ENCODE data around the gene CCNG2. TPM values are rescaled to one million over a fixed set of nuclear protein-coding genes. Genes with fewer than 3 reads are reported as not detected.

The CCNG2 gene
- total RNA-seq, 1 experiment from 2014 or later, result 34.1 TPM

GRCh38 chr4:77201343-77201742, 44.3 kb downstream of the CCNG2 start:
- no peaks in the 10 kb centered on the region for H3K36me3 ChIP-seq (ENCODE audit: control insufficient read depth in 1 of 2, insufficient read depth in 2 of 2, low read length in 2 of 2)
- H3K4me3 ChIP-seq (replicated peaks in 1 of 2; ENCODE audit: low read depth in 1 of 2, low read length in 2 of 2), result no peak overlapping the region
- no peak overlapping the region for H3K27ac ChIP-seq (ENCODE audit: low read depth, low read length)
- no peaks in the 10 kb centered on the region for H3K27me3 ChIP-seq (ENCODE audit: insufficient read depth, low read length)
- BruUV-seq (replicated peaks), result no TSS peak
- H2AFZ ChIP-seq (ENCODE audit: low read depth, low read length, poor library complexity, severe bottlenecking), result no peak overlapping the region
- no peak overlapping the region for H3K4me2 ChIP-seq (ENCODE audit: low read length)
- RAD21 ChIA-PET (ENCODE audit: low non-redundant PET in 1 of 2, low total read pairs in 2 of 2, uncharacterized antibody in 2 of 2, unreplicated experiment in 2 of 2), result interaction anchor here in 1 of 2 experiments (1.3 kb wide), 1 partner anchor 106 kb away, joined by 3 read pairs; no protein-coding TSS in a partner anchor
- no peaks in the 10 kb centered on the region for H3K9me2 ChIP-seq (ENCODE audit: insufficient read depth)
- no peak for DNase-seq (ENCODE audit: low read depth, low spot score)
- TF ChIP-seq ELF1 (IDR thresholded peaks at IDR 0.05; ENCODE audit: borderline replicate concordance, low read depth) (no peak), EZH2 (IDR thresholded peaks at IDR 0.05) (no peak)
- H3K79me2 ChIP-seq (ENCODE audit: insufficient read depth, low read length), result no peaks in the 10 kb centered on the region
- CTCF ChIA-PET, result no interaction called here
- intact Hi-C loops (cut with micrococcal nuclease), result loop anchor here (5.0 to 10.0 kb wide), 2 partner anchors 447 to 769 kb away; no protein-coding TSS in a partner anchor
- H3K9me3 ChIP-seq (ENCODE audit: control insufficient read depth in 1 of 2, insufficient read depth in 1 of 2, low read depth in 1 of 2, low read length in 2 of 2), result no peaks in the 10 kb centered on the region
- no peak overlapping the region for H3K9ac ChIP-seq (ENCODE audit: low read length)
- POLR2A ChIA-PET, result no interaction called here
- no peak for ATAC-seq
- H3K4me1 ChIP-seq (ENCODE audit: control insufficient read depth in 1 of 2, insufficient read depth in 2 of 2, low read length in 2 of 2), result peaks cover 0 to 12% of the 10 kb centered on the region in 2 experiments; a peak in 1 of 4 replicates
- no peaks in the 10 kb centered on the region for H4K20me1 ChIP-seq (ENCODE audit: insufficient read depth)

- no peaks in the 10 kb centered on the region for H3K9me2 ChIP-seq (ENCODE audit: insufficient read depth)
- ChIA-PET POLR2A (no interaction called here), RAD21 (ENCODE audit: low non-redundant PET in 1 of 2, low total read pairs in 2 of 2, uncharacterized antibody in 2 of 2, unreplicated experiment in 2 of 2) (interaction anchor here in 1 of 2 experiments (1.3 kb wide), 1 partner anchor 107 kb away, joined by 3 read pairs; no protein-coding TSS in a partner anchor), CTCF (interaction anchor here (2.7 kb wide), 1 partner anchor 107 kb away, joined by 38 read pairs; no protein-coding TSS in a partner anchor)
- H3K27ac ChIP-seq (ENCODE audit: low read depth, low read length), result no peak overlapping the region
- DNase-seq (ENCODE audit: low read depth, low spot score) (no peak), ATAC-seq (no peak)
- no TSS peak for BruUV-seq (replicated peaks)
- no peaks in the 10 kb centered on the region for H3K36me3 ChIP-seq (ENCODE audit: control insufficient read depth in 1 of 2, insufficient read depth in 2 of 2, low read length in 2 of 2)
- no peak overlapping the region for H3K4me2 ChIP-seq (ENCODE audit: low read length)
- intact Hi-C loops (cut with micrococcal nuclease), result loop anchor here (2.0 to 10.0 kb wide), 3 partner anchors 107 to 770 kb away; no protein-coding TSS in a partner anchor
- no peaks in the 10 kb centered on the region for H3K9me3 ChIP-seq (ENCODE audit: control insufficient read depth in 1 of 2, insufficient read depth in 1 of 2, low read depth in 1 of 2, low read length in 2 of 2)
- no peak overlapping the region for H2AFZ ChIP-seq (ENCODE audit: low read depth, low read length, poor library complexity, severe bottlenecking)
- H4K20me1 ChIP-seq (ENCODE audit: insufficient read depth), result no peaks in the 10 kb centered on the region
- TF ChIP-seq ELF1 (IDR thresholded peaks at IDR 0.05; ENCODE audit: borderline replicate concordance, low read depth), result no peak
- no peak for TF ChIP-seq EGR1 (IDR thresholded peaks at IDR 0.05; ENCODE audit: low read depth)
- no peak for TF ChIP-seq TCF7L2 (IDR thresholded peaks at IDR 0.05; ENCODE audit: borderline replicate concordance, extremely low read depth, insufficient read depth, insufficient read length)
- no peak for TF ChIP-seq EZH2 (IDR thresholded peaks at IDR 0.05)
- no peak for TF ChIP-seq YY1 (IDR thresholded peaks at IDR 0.05; ENCODE audit: extremely low read depth, insufficient replicate concordance, low read depth, low read length)
- TF ChIP-seq JUND (IDR thresholded peaks at IDR 0.05), result no peak
- TF ChIP-seq RAD21 (IDR thresholded peaks at IDR 0.05; ENCODE audit: low read depth), result no peak
- TF ChIP-seq, protein P1, sequence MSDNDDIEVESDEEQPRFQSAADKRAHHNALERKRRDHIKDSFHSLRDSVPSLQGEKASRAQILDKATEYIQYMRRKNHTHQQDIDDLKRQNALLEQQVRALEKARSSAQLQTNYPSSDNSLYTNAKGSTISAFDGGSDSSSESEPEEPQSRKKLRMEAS (IDR thresholded peaks at IDR 0.05), result no peak
- no peak for TF ChIP-seq SIN3A (IDR thresholded peaks at IDR 0.05; ENCODE audit: low read depth)
- TF ChIP-seq REST (IDR thresholded peaks at IDR 0.05; ENCODE audit: low read depth), result no peak
- TF ChIP-seq CTCF (IDR thresholded peaks at IDR 0.05 in 2 of 3, conservative IDR thresholded peaks at IDR 0.05 in 1 of 3; ENCODE audit: borderline replicate concordance in 1 of 3, insufficient read depth in 1 of 3, low read depth in 2 of 3, low read length in 2 of 3), result no peak
- TF ChIP-seq ZNF274 (IDR thresholded peaks at IDR 0.05; ENCODE audit: low read depth, low read length), result no peak
- no peak for TF ChIP-seq CEBPB (IDR thresholded peaks at IDR 0.05; ENCODE audit: low read depth)
- no peak for TF ChIP-seq CBX3 (IDR thresholded peaks at IDR 0.05; ENCODE audit: low read depth)
- no peak for TF ChIP-seq POLR2AphosphoS5 (IDR thresholded peaks at IDR 0.05; ENCODE audit: low read depth, low read length)
- no peak for TF ChIP-seq ZFX (IDR thresholded peaks at IDR 0.05)
- no peaks in the 10 kb centered on the region for H3K79me2 ChIP-seq (ENCODE audit: insufficient read depth, low read length)
- H3K4me3 ChIP-seq (replicated peaks in 1 of 2; ENCODE audit: low read depth in 1 of 2, low read length in 2 of 2), result no peak overlapping the region
- peaks cover 0 to 12% of the 10 kb centered on the region in 2 experiments; a peak in 1 of 4 replicates for H3K4me1 ChIP-seq (ENCODE audit: control insufficient read depth in 1 of 2, insufficient read depth in 2 of 2, low read length in 2 of 2)
- H3K9ac ChIP-seq (ENCODE audit: low read length), result no peak overlapping the region
- no peaks in the 10 kb centered on the region for H3K27me3 ChIP-seq (ENCODE audit: insufficient read depth, low read length)
Measured at GRCh38 chr4:77201857-77202256, 44.9 kb downstream of the CCNG2 start.
